Suprapubic skin (tissue), 4 donors: ENCODE data around the gene GLIS1.

Experiments used
- CTCF ChIP-seq, 2 donors: fragments of 200-600 bp in 1 of 2; fragments of 450-650 bp in 1 of 2; sonication (generic) in 1 of 2; IDR thresholded peaks; one replicate each; pipeline ENCODE4 v1.5.1; 2016 to 2019; ENCODE audit warnings: antibody characterized with exemption in 2 of 2, mild to moderate bottlenecking in 1 of 2, moderate library complexity in 1 of 2
- EP300 ChIP-seq: sonication (generic); formaldehyde crosslinking; IDR thresholded peaks from one replicate; pipeline ENCODE4 v1.6.1; 2017; ENCODE audit warnings: antibody characterized with exemption
- POLR2A ChIP-seq, 2 donors: fragments of 450-650 bp; IDR thresholded peaks; one replicate each; pipeline ENCODE4 v1.6.1; 2017; ENCODE audit warnings: antibody characterized with exemption in 2 of 2, mild to moderate bottlenecking in 2 of 2, moderate library complexity in 2 of 2
- POLR2AphosphoS5 ChIP-seq, 3 donors: sonication (generic); formaldehyde crosslinking; IDR thresholded peaks; one replicate each; pipeline ENCODE4 v1.6.1; 2017; ENCODE audit warnings: antibody characterized with exemption in 3 of 3

GRCh38 chr1:53469373-53469772 is 269.6 kb downstream of the GLIS1 start:
- no peak for TF ChIP-seq CTCF (IDR thresholded peaks at IDR 0.05)
- no peak for TF ChIP-seq EP300
- TF ChIP-seq POLR2AphosphoS5 (IDR thresholded peaks at IDR 0.05), result no peak
- no peak for TF ChIP-seq POLR2A (IDR thresholded peaks at IDR 0.05)
